GM12878 (cell line): ENCODE data around the gene TUBD1. TPM values are rescaled to one million over a fixed set of nuclear protein-coding genes. Genes with fewer than 3 reads are reported as not detected.

Source experiments
- CEBPB ChIP-seq, 2 experiments: fragments of 150-350 bp in 1 of 2; IDR thresholded peaks; 2 replicates each; pipeline ENCODE4 v1.6.1; 2012 to 2014; ENCODE audit warnings: low read depth in 2 of 2, low read length in 2 of 2, borderline replicate concordance in 1 of 2, inconsistent platforms in 1 of 2
- CHD4 ChIP-seq: fragments of 200-600 bp; sonication (generic); IDR thresholded peaks from 2 replicates; pipeline ENCODE4 v1.6.1; 2016; ENCODE audit warnings: mild to moderate bottlenecking
- CREM ChIP-seq: IDR thresholded peaks from 2 replicates; pipeline ENCODE4 v1.6.1; 2014; ENCODE audit warnings: antibody characterized with exemption, low read depth
- ETV6 ChIP-seq, 2 experiments: fragments of 450-650 bp in 1 of 2; IDR thresholded peaks in 1 of 2; conservative IDR thresholded peaks in 1 of 2; 2 replicates each; pipeline ENCODE4 v1.6.1; 2014; ENCODE audit warnings: antibody characterized with exemption in 1 of 2, borderline replicate concordance in 1 of 2, low read depth in 1 of 2, mild to moderate bottlenecking in 1 of 2, moderate library complexity in 1 of 2
- IKZF1 ChIP-seq: fragments of 450-650 bp; conservative IDR thresholded peaks from 2 replicates; pipeline ENCODE4 v1.6.1; 2017; ENCODE audit warnings: antibody characterized with exemption, mild to moderate bottlenecking
- KAT2A ChIP-seq: conservative IDR thresholded peaks from 2 replicates; pipeline ENCODE4 v1.6.1; 2011; ENCODE audit warnings: low read depth, low read length; ENCODE audit not compliant: control insufficient read depth
- NBN ChIP-seq: fragments of 450-650 bp; IDR thresholded peaks from 2 replicates; pipeline ENCODE4 v1.6.1; 2016
- NFXL1 ChIP-seq: fragments of 450-650 bp; IDR thresholded peaks from 2 replicates; pipeline ENCODE4 v1.6.1; 2017; ENCODE audit warnings: antibody characterized with exemption, mild to moderate bottlenecking, borderline replicate concordance
- POLR2AphosphoS2 ChIP-seq: IDR thresholded peaks from 2 replicates; pipeline ENCODE4 v1.6.1; 2011; ENCODE audit warnings: low read depth, mild to moderate bottlenecking, low read length, improper control_type of control experiment, moderate library complexity
- PRDM15 ChIP-seq: fragments of 450-650 bp; formaldehyde crosslinking; IDR thresholded peaks from 2 replicates; pipeline ENCODE4 v1.4.0; 2020; ENCODE audit warnings: mild to moderate bottlenecking, moderate library complexity
- RAD21 ChIP-seq: IDR thresholded peaks from 2 replicates; pipeline ENCODE4 v1.6.1; 2011; ENCODE audit warnings: mild to moderate bottlenecking, low read depth, low read length, moderate library complexity; ENCODE audit not compliant: insufficient read depth
- SMAD1 ChIP-seq: fragments of 450-650 bp; IDR thresholded peaks from 2 replicates; pipeline ENCODE4 v1.6.1; 2018; ENCODE audit warnings: mild to moderate bottlenecking, low read depth; ENCODE audit not compliant: partially characterized antibody
- SMARCA5 ChIP-seq: fragments of 450-650 bp; IDR thresholded peaks from 2 replicates; pipeline ENCODE4 v1.6.1; 2017; ENCODE audit warnings: mild to moderate bottlenecking
- SREBF2 ChIP-seq: IDR thresholded peaks from 2 replicates; pipeline ENCODE4 v1.6.1; 2012; ENCODE audit warnings: mild to moderate bottlenecking, low read length
- SUPT20H ChIP-seq: IDR thresholded peaks from 2 replicates; pipeline ENCODE4 v1.6.1; 2011; ENCODE audit warnings: low read depth, mild to moderate bottlenecking, low read length, moderate library complexity, borderline replicate concordance; ENCODE audit not compliant: control insufficient read depth
- TARDBP ChIP-seq: IDR thresholded peaks from 2 replicates; pipeline ENCODE4 v1.6.1; 2016; ENCODE audit warnings: borderline replicate concordance
- ZBED1 ChIP-seq: IDR thresholded peaks from 2 replicates; pipeline ENCODE4 v1.6.1; 2016; ENCODE audit warnings: borderline replicate concordance
- ZNF622 ChIP-seq: fragments of 450-650 bp; IDR thresholded peaks from 2 replicates; pipeline ENCODE4 v1.6.1; 2017; ENCODE audit warnings: mild to moderate bottlenecking, inconsistent platforms
- polyA plus RNA-seq, 11 experiments: library from polyadenylated mRNA; depleted of rRNA in 4 of 11; unstranded in 6 of 11; stranded (reverse) in 5 of 11; fragments of >200 nt; fragmentation: Nextera tagmentation in 4 of 11; fragmentation: Illumina TruSeq in 1 of 11; extraction: Ambion mirVana in 4 of 11; extraction: Trizol in 1 of 11; gene quantifications; 1 replicate in 1 of 11; 2 replicates in 10 of 11; pipeline versions ENCODE4 v1.2.1 to v1.2.3, GENCODE V29; 2011 to 2016; ENCODE audit warnings: inconsistent platforms in 2 of 11, missing spikeins in 2 of 11, low read depth in 1 of 11
- total RNA-seq, 4 experiments: library from RNA; depleted of rRNA in 3 of 4; stranded (reverse); fragments of >200 nt in 3 of 4; fragmentation: Illumina TruSeq in 1 of 4; extraction: Trizol in 1 of 4; gene quantifications; 2 replicates each; pipeline versions ENCODE4 v1.2.1 to v1.2.3, GENCODE V29; 2013 to 2021
- TF ChIP-seq, protein P1 (sequence below): fragments of 450-650 bp; IDR thresholded peaks from 2 replicates; pipeline ENCODE4 v1.6.1; 2017; ENCODE audit warnings: mild to moderate bottlenecking, moderate library complexity
- TF ChIP-seq, protein P2 (sequence below): fragments of 450-650 bp; IDR thresholded peaks from 2 replicates; pipeline ENCODE4 v1.6.1; 2017; ENCODE audit warnings: mild to moderate bottlenecking, moderate library complexity

Gene TUBD1
- total and polyA plus RNA-seq, 10 of the 15 experiments (the other 5 are each of a cell fraction or from before 2014, with no cell fraction given): 5.3 to 10.8 (median 8.3) TPM

GRCh38 chr17:59859444-59860025 lies 33.2 kb downstream of the TUBD1 start (continued):
- TF ChIP-seq PRDM15 (CRISPR knock-in tag): no peak
- peak in 1 of 2 experiments; percentile 90; a peak in 1 of 4 replicates for TF ChIP-seq ETV6 (conservative IDR thresholded peaks at IDR 0.05 in 1 of 2, IDR thresholded peaks at IDR 0.05 in 1 of 2; ENCODE audit: borderline replicate concordance in 1 of 2, low read depth in 1 of 2)
- TF ChIP-seq POLR2AphosphoS2: no peak
- TF ChIP-seq RAD21: peak; percentile 95
- TF ChIP-seq TARDBP: no peak
- TF ChIP-seq CEBPB (IDR thresholded peaks at IDR 0.05; ENCODE audit: borderline replicate concordance in 1 of 2, low read depth in 2 of 2, low read length in 2 of 2): no peak
- TF ChIP-seq ZBED1: no peak
- TF ChIP-seq, protein P1, sequence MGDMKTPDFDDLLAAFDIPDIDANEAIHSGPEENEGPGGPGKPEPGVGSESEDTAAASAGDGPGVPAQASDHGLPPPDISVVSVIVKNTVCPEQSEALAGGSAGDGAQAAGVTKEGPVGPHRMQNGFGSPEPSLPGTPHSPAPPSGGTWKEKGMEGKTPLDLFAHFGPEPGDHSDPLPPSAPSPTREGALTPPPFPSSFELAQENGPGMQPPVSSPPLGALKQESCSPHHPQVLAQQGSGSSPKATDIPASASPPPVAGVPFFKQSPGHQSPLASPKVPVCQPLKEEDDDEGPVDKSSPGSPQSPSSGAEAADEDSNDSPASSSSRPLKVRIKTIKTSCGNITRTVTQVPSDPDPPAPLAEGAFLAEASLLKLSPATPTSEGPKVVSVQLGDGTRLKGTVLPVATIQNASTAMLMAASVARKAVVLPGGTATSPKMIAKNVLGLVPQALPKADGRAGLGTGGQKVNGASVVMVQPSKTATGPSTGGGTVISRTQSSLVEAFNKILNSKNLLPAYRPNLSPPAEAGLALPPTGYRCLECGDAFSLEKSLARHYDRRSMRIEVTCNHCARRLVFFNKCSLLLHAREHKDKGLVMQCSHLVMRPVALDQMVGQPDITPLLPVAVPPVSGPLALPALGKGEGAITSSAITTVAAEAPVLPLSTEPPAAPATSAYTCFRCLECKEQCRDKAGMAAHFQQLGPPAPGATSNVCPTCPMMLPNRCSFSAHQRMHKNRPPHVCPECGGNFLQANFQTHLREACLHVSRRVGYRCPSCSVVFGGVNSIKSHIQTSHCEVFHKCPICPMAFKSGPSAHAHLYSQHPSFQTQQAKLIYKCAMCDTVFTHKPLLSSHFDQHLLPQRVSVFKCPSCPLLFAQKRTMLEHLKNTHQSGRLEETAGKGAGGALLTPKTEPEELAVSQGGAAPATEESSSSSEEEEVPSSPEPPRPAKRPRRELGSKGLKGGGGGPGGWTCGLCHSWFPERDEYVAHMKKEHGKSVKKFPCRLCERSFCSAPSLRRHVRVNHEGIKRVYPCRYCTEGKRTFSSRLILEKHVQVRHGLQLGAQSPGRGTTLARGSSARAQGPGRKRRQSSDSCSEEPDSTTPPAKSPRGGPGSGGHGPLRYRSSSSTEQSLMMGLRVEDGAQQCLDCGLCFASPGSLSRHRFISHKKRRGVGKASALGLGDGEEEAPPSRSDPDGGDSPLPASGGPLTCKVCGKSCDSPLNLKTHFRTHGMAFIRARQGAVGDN: no peak
- no peak for TF ChIP-seq KAT2A
- TF ChIP-seq, protein P2, sequence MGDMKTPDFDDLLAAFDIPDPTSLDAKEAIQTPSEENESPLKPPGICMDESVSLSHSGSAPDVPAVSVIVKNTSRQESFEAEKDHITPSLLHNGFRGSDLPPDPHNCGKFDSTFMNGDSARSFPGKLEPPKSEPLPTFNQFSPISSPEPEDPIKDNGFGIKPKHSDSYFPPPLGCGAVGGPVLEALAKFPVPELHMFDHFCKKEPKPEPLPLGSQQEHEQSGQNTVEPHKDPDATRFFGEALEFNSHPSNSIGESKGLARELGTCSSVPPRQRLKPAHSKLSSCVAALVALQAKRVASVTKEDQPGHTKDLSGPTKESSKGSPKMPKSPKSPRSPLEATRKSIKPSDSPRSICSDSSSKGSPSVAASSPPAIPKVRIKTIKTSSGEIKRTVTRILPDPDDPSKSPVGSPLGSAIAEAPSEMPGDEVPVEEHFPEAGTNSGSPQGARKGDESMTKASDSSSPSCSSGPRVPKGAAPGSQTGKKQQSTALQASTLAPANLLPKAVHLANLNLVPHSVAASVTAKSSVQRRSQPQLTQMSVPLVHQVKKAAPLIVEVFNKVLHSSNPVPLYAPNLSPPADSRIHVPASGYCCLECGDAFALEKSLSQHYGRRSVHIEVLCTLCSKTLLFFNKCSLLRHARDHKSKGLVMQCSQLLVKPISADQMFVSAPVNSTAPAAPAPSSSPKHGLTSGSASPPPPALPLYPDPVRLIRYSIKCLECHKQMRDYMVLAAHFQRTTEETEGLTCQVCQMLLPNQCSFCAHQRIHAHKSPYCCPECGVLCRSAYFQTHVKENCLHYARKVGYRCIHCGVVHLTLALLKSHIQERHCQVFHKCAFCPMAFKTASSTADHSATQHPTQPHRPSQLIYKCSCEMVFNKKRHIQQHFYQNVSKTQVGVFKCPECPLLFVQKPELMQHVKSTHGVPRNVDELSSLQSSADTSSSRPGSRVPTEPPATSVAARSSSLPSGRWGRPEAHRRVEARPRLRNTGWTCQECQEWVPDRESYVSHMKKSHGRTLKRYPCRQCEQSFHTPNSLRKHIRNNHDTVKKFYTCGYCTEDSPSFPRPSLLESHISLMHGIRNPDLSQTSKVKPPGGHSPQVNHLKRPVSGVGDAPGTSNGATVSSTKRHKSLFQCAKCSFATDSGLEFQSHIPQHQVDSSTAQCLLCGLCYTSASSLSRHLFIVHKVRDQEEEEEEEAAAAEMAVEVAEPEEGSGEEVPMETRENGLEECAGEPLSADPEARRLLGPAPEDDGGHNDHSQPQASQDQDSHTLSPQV: peak; percentile 53; the same call in 1 of the 2 replicates
- TF ChIP-seq NBN: no peak
- no peak for TF ChIP-seq SMAD1
- no peak for TF ChIP-seq ZNF622
- no peak for TF ChIP-seq SREBF2
- TF ChIP-seq NFXL1: peak; percentile 76; the same call in 1 of the 2 replicates
- no peak for TF ChIP-seq CREM
- TF ChIP-seq SUPT20H: no peak
- TF ChIP-seq IKZF1: no peak
- no peak for TF ChIP-seq SMARCA5
- no peak for TF ChIP-seq CHD4
